ENCODE measurements around the gene GAPVD1.

The GAPVD1 gene

GRCh38 chr9:125407974-125408900, 146.6 kb downstream of the GAPVD1 start:
- DNase-seq, result peak; percentile 70 to 75

- no peak for DNase-seq
Observed at GRCh38 chr9:125409217-125409636, 147.6 kb downstream of the GAPVD1 start.

GRCh38 chr9:125409637-125410521, 148.3 kb downstream of the GAPVD1 start:
- DNase-seq, result peak; percentile 25 to 27

GRCh38 chr9:125410522-125410894, 148.9 kb downstream of the GAPVD1 start:
- DNase-seq, result no peak

GRCh38 chr9:125411171-125411756, 149.6 kb downstream of the GAPVD1 start:
- DNase-seq, result no peak

- no peak for DNase-seq
Observed at GRCh38 chr9:125412166-125412565, 150.5 kb downstream of the GAPVD1 start.

- no peak for DNase-seq
Observed at GRCh38 chr9:125413579-125413978, 152.0 kb downstream of the GAPVD1 start.

GRCh38 chr9:125415583-125416460, 154.2 kb downstream of the GAPVD1 start:
- no peak for DNase-seq

GRCh38 chr9:125416517-125416916, 154.9 kb downstream of the GAPVD1 start:
- no peak for DNase-seq

Data from activated CD4-positive, alpha-beta T cell treated with anti-CD3 and anti-CD28 coated beads, Interleukin-2, amount 50 U/mL, for 4 hours (primary cell).